B cell (primary cell): ENCODE data around the gene THNSL1. TPM values are rescaled to one million over a fixed set of nuclear protein-coding genes. Genes with fewer than 3 reads are reported as not detected.

Experiments
- ATAC-seq: fragments of 200-7000 bp; cut with Tn5 transposase; one replicate; pipeline ENCODE4 v1.10.0; 2021; ENCODE audit warnings: low read depth, mild to moderate bottlenecking, moderate number of reproducible peaks, moderate library complexity
- CTCF ChIA-PET: fragments of 350-600 bp; sonication (Branson Sonifier 250); formaldehyde crosslinking; loops from one replicate; lab custom pipeline; 2021; ENCODE audit warnings: antibody characterized with exemption, inconsistent platforms; lab: Charles Lee
- POLR2A ChIA-PET: fragments of 350-600 bp; sonication (Branson Sonifier 250); formaldehyde crosslinking; loops from one replicate; lab custom pipeline; 2021; ENCODE audit warnings: antibody characterized with exemption; lab: Charles Lee
- DNase-seq: peaks from one replicate; pipeline ENCODE4 v3.0.0; 2013
- H2AFZ ChIP-seq: 2 replicates; pipeline ENCODE4 v1.6.1; 2012; ENCODE audit warnings: mild to moderate bottlenecking, low read depth, low read length; ENCODE audit not compliant: insufficient read depth, poor library complexity, severe bottlenecking
- H3K27ac ChIP-seq, 2 donors: 1 replicate in 1 of 2; 2 replicates in 1 of 2; pipeline ENCODE4 v1.5.1; 2012 to 2013; ENCODE audit warnings: low read length in 2 of 2, mild to moderate bottlenecking in 2 of 2, moderate library complexity in 1 of 2
- H3K27me3 ChIP-seq, 4 experiments: fragments of 200-600 bp in 1 of 4; sonication (generic) in 1 of 4; replicated peaks in 1 of 4; 1 replicate in 2 of 4; 2 replicates in 2 of 4; pipeline versions ENCODE4 v1.6.1 to v1.7.0; 2013 to 2016; ENCODE audit warnings: low read length in 3 of 4, mild to moderate bottlenecking in 2 of 4, mixed read lengths in 1 of 4, moderate library complexity in 1 of 4; ENCODE audit not compliant: insufficient read depth in 4 of 4, control insufficient read depth in 3 of 4; ENCODE audit errors: control extremely low read depth in 1 of 4
- H3K36me3 ChIP-seq, 2 experiments: replicated peaks in 1 of 2; 1 replicate in 1 of 2; 2 replicates in 1 of 2; pipeline versions ENCODE4 v1.6.1 to v1.7.1; 2013; ENCODE audit warnings: low read length in 1 of 2; ENCODE audit not compliant: insufficient read depth in 2 of 2, control insufficient read depth in 1 of 2; ENCODE audit errors: control extremely low read depth in 1 of 2, extremely low read depth in 1 of 2
- H3K4me1 ChIP-seq, 2 donors: fragments of 200-600 bp in 1 of 2; sonication (generic) in 1 of 2; 1 replicate in 1 of 2; 2 replicates in 1 of 2; pipeline versions ENCODE4 v1.5.1 to v1.6.1; 2013 to 2017; ENCODE audit warnings: low read length in 2 of 2; ENCODE audit not compliant: control insufficient read depth in 2 of 2, insufficient read depth in 2 of 2
- H3K4me2 ChIP-seq: replicated peaks from 2 replicates; pipeline ENCODE3; 2012; ENCODE audit warnings: mild to moderate bottlenecking, low read depth, low read length; ENCODE audit not compliant: poor library complexity, severe bottlenecking
- H3K4me3 ChIP-seq, 5 experiments: fragments of 200-600 bp in 1 of 5; sonication (generic) in 1 of 5; 1 replicate in 3 of 5; 2 replicates in 2 of 5; pipeline versions ENCODE4 v1.5.1 to v1.7.0; 2011 to 2016; ENCODE audit warnings: low read length in 4 of 5, mild to moderate bottlenecking in 4 of 5, low read depth in 2 of 5, control low read depth in 1 of 5, moderate library complexity in 1 of 5; ENCODE audit not compliant: insufficient read depth in 1 of 5; ENCODE audit errors: control extremely low read depth in 1 of 5, extremely low read depth in 1 of 5
- H3K79me2 ChIP-seq: fragments of 200-600 bp; sonication (generic); one replicate; pipeline ENCODE4 v1.6.0; 2016; ENCODE audit warnings: low read length; ENCODE audit not compliant: control insufficient read depth, insufficient read depth
- H3K9ac ChIP-seq: fragments of 200-600 bp; sonication (generic); 2 replicates; pipeline ENCODE4 v1.6.1; 2017; ENCODE audit warnings: mild to moderate bottlenecking, low read length, moderate library complexity
- H3K9me3 ChIP-seq, 3 donors: one replicate each; pipeline versions ENCODE4 v1.6.1 to v1.7.1; 2013; ENCODE audit warnings: low read length in 2 of 3; ENCODE audit not compliant: control insufficient read depth in 2 of 3, insufficient read depth in 1 of 3; ENCODE audit errors: control extremely low read depth in 1 of 3
- H4K20me1 ChIP-seq: 2 replicates; pipeline ENCODE4 v1.6.0; 2012; ENCODE audit warnings: mild to moderate bottlenecking, low read length; ENCODE audit not compliant: insufficient read depth, control insufficient read depth, poor library complexity, severe bottlenecking
- H3K27ac Mint-ChIP-seq: one replicate; pipeline ENCODE4 v1.8.0; 2021; ENCODE audit warnings: mixed read lengths
- H3K27me3 Mint-ChIP-seq: one replicate; pipeline ENCODE4 v1.8.0; 2021; ENCODE audit warnings: mixed read lengths
- H3K4me1 Mint-ChIP-seq: one replicate; pipeline ENCODE4 v1.8.0; 2021; ENCODE audit warnings: mixed read lengths
- H3K4me3 Mint-ChIP-seq: one replicate; pipeline ENCODE4 v1.8.0; 2021; ENCODE audit warnings: mixed read lengths
- H3K9me3 Mint-ChIP-seq: one replicate; pipeline ENCODE4 v1.8.0; 2022; ENCODE audit warnings: mixed read lengths; ENCODE audit not compliant: insufficient read depth
- EZH2 ChIP-seq: IDR thresholded peaks from 2 replicates; pipeline ENCODE4 v1.6.1; 2012; ENCODE audit warnings: borderline replicate concordance, low read depth, mild to moderate bottlenecking, moderate library complexity, low read length; ENCODE audit not compliant: insufficient read depth, poor library complexity, severe bottlenecking
- WGBS: methylation state at CpG from one replicate; pipeline ENCODE4 v1.1.5; 2013; ENCODE audit warnings: missing lambda C conversion rate; ENCODE audit not compliant: insufficient coverage; 5-methylcytosine and 5-hydroxymethylcytosine counted together
- intact Hi-C: fragments of 100-400 bp; cut with micrococcal nuclease; formaldehyde crosslinking; loops from one replicate; pipeline ENCODE4 v1.10.0; 2022
- polyA plus RNA-seq: library from polyadenylated mRNA; depleted of rRNA; stranded (reverse); fragments of >200 nt; gene quantifications from 2 replicates; pipeline ENCODE4 v1.2.3, GENCODE V29; 2012
- total RNA-seq, 2 donors: library from RNA; stranded (reverse); fragments of 120-200 nt in 1 of 2; gene quantifications; 1 replicate in 1 of 2; 2 replicates in 1 of 2; pipeline versions ENCODE4 v1.2.3 to v1.2.4, GENCODE V29; 2013 to 2022
- TF ChIP-seq, protein P1 (sequence below): fragments of 200-600 bp; IDR thresholded peaks from one replicate; pipeline ENCODE4 v1.8.0; 2022; ENCODE audit warnings: antibody characterized with exemption, mild to moderate bottlenecking

THNSL1 gene
- total and polyA plus RNA-seq, 2 donors (not counting 1 experiment from before 2014, with no cell fraction given), result 0.72 to 4.3 TPM

DNA sequence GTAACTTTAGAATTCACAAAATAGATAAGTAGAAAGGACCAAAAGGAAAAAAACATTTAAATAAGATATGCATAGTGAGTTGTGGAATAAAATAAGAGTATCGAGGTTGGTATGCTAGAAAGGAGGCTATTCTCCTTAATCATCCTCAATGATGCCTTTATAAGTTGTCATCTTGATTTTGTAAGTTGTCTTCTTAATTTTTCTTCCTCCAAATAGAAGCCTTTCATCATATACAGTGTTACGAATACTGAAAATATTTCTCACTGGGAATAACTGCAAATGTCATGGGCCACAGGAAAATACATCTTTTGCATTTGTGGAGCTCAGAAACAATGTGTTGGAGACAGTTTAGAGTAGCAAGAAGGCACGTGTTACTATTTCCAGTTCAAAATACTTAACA lies 32.5 kb upstream of the THNSL1 start:
- WGBS, result no CpG with 5 or more reads among the region's 3 CpGs
- H3K4me3 Mint-ChIP-seq, result no peak overlapping the region
- TF ChIP-seq, protein P1, sequence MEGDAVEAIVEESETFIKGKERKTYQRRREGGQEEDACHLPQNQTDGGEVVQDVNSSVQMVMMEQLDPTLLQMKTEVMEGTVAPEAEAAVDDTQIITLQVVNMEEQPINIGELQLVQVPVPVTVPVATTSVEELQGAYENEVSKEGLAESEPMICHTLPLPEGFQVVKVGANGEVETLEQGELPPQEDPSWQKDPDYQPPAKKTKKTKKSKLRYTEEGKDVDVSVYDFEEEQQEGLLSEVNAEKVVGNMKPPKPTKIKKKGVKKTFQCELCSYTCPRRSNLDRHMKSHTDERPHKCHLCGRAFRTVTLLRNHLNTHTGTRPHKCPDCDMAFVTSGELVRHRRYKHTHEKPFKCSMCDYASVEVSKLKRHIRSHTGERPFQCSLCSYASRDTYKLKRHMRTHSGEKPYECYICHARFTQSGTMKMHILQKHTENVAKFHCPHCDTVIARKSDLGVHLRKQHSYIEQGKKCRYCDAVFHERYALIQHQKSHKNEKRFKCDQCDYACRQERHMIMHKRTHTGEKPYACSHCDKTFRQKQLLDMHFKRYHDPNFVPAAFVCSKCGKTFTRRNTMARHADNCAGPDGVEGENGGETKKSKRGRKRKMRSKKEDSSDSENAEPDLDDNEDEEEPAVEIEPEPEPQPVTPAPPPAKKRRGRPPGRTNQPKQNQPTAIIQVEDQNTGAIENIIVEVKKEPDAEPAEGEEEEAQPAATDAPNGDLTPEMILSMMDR, result no peak
- TF ChIP-seq EZH2, result no peak
- H3K4me1 Mint-ChIP-seq, result no peaks in the 10 kb centered on the region
- Histone ChIP-seq H3K27me3 (peaks cover 0 to 8% (median 2%) of the 10 kb centered on the region in 4 experiments), H3K36me3 (no peaks in the 10 kb centered on the region), H3K9ac (no peak overlapping the region), H3K4me2 (no peak overlapping the region), H2AFZ (no peak overlapping the region), H4K20me1 (no peaks in the 10 kb centered on the region), H3K4me3 (no peak overlapping the region), H3K79me2 (no peaks in the 10 kb centered on the region), H3K27ac (no peak overlapping the region), H3K9me3 (peaks cover 0 to 4% (median 0%) of the 10 kb centered on the region in 3 donors), H3K4me1 (no peaks in the 10 kb centered on the region)
- no peak overlapping the region for H3K27ac Mint-ChIP-seq
- intact Hi-C loops, result no loop called here
- ATAC-seq (no peak), DNase-seq (no peak)
- POLR2A ChIA-PET, result no interaction called here
- H3K9me3 Mint-ChIP-seq, result no peaks in the 10 kb centered on the region
- CTCF ChIA-PET, result interaction anchor here (0.6 kb wide), 1 partner anchor 1286 kb away, joined by 4 read pairs; no protein-coding TSS in a partner anchor
- H3K27me3 Mint-ChIP-seq, result peaks cover 7% of the 10 kb centered on the region

DNA sequence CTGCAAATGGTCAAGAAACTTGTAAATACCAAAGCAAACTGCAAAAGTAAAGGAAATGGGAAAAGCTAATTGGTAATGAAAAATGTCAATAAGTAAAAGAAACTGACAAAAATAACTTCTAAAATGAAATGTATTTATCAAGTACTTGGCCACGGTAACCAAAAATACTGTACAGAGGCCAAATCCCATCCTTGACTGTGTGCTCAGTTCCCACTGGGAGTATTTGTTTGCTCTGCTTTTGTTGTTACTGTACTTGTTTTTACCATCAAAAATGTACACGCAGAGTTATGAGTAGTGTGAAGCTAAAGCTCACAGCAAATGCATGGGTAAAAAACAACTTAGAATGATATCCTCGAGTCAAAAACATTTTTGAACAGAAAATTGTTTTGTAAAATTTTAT lies 31.5 kb upstream of the THNSL1 start:
- ChIA-PET CTCF (no interaction called here), POLR2A (no interaction called here)
- Histone ChIP-seq H3K4me1 (no peaks in the 10 kb centered on the region), H3K79me2 (no peaks in the 10 kb centered on the region), H3K4me3 (no peak overlapping the region), H3K9me3 (peaks cover 0 to 4% (median 0%) of the 10 kb centered on the region in 3 donors), H2AFZ (no peak overlapping the region), H3K36me3 (no peaks in the 10 kb centered on the region), H3K27me3 (peaks cover 0 to 8% (median 3%) of the 10 kb centered on the region in 4 experiments), H3K4me2 (no peak overlapping the region), H3K27ac (no peak overlapping the region), H4K20me1 (no peaks in the 10 kb centered on the region), H3K9ac (no peak overlapping the region)
- no peak for TF ChIP-seq EZH2
- TF ChIP-seq, protein P1, result no peak
- no peak overlapping the region for H3K27ac Mint-ChIP-seq
- H3K4me3 Mint-ChIP-seq, result no peak overlapping the region
- peaks cover 7% of the 10 kb centered on the region for H3K27me3 Mint-ChIP-seq
- H3K9me3 Mint-ChIP-seq, result no peaks in the 10 kb centered on the region
- ATAC-seq (no peak), DNase-seq (no peak)
- peaks cover 3% of the 10 kb centered on the region for H3K4me1 Mint-ChIP-seq
- intact Hi-C loops, result no loop called here
- no CpG with 5 or more reads among the region's 3 CpGs for WGBS
